ENCODE measurements around the gene ACTRT2.

- TF ChIP-seq CTCF (conservative IDR thresholded peaks at IDR 0.05; ENCODE audit: low read depth, low read length) (no peak), EZH2 (IDR thresholded peaks at IDR 0.05; ENCODE audit: low read length, unreplicated experiment) (peak; percentile 77), EZH2phosphoT487 (IDR thresholded peaks at IDR 0.05; ENCODE audit: borderline replicate concordance, low read length) (no peak)
Observed at GRCh38 chr1:3028531-3029282, 7.4 kb downstream of the ACTRT2 start.

Measured in PC-3 (cell line).